Upper lobe of left lung (tissue), 6 donors: ENCODE results near the gene CAPN5. TPM values are rescaled to one million over a fixed set of nuclear protein-coding genes. Genes with fewer than 3 reads are reported as not detected.

Source experiments
- ATAC-seq, 2 donors: fragments of 200-7000 bp; cut with Tn5 transposase; one replicate each; pipeline ENCODE4 v1.9.1; 2022; ENCODE audit warnings: mild to moderate bottlenecking in 2 of 2, moderate library complexity in 2 of 2; ENCODE audit not compliant: low FRiP score in 2 of 2
- DNase-seq, 2 donors: peaks; one replicate each; pipeline ENCODE4 v3.0.0-alpha.2; 2019 to 2020
- H3K27ac ChIP-seq, 4 donors: fragments of 200-600 bp; sonication (generic); one replicate each; pipeline ENCODE4 v1.5.1; 2016 to 2019
- H3K27me3 ChIP-seq, 4 donors: fragments of 200-600 bp; sonication (generic); one replicate each; pipeline ENCODE4 v1.5.1; 2017 to 2019
- H3K36me3 ChIP-seq, 4 donors: fragments of 200-600 bp; sonication (generic); one replicate each; pipeline ENCODE4 v1.5.1; 2016 to 2019
- H3K4me1 ChIP-seq, 4 donors: fragments of 200-600 bp; sonication (generic); one replicate each; pipeline ENCODE4 v1.5.1; 2018 to 2019
- H3K4me3 ChIP-seq, 4 donors: fragments of 200-600 bp; sonication (generic); one replicate each; pipeline ENCODE4 v1.5.1; 2017 to 2019; ENCODE audit warnings: mild to moderate bottlenecking in 2 of 4, moderate library complexity in 1 of 4
- H3K9me3 ChIP-seq, 4 donors: fragments of 200-600 bp; sonication (generic); one replicate each; pipeline ENCODE4 v1.5.1; 2018 to 2019
- EP300 ChIP-seq, 4 donors: sonication (generic); formaldehyde crosslinking; IDR thresholded peaks; one replicate each; pipeline ENCODE4 v1.5.1; 2017; ENCODE audit warnings: antibody characterized with exemption in 4 of 4, control low read depth in 2 of 4
- POLR2A ChIP-seq, 4 donors: fragments of 450-650 bp; IDR thresholded peaks; one replicate each; pipeline ENCODE4 v1.5.1; 2016 to 2017; ENCODE audit warnings: antibody characterized with exemption in 4 of 4, mild to moderate bottlenecking in 2 of 4
- POLR2AphosphoS5 ChIP-seq, 2 donors: sonication (generic); formaldehyde crosslinking; IDR thresholded peaks; one replicate each; pipeline ENCODE4 v1.5.1; 2017; ENCODE audit warnings: antibody characterized with exemption in 2 of 2
- WGBS, 2 donors: methylation state at CpG; one replicate each; pipeline ENCODE4 v1.1.5; 2017 to 2018; 5-methylcytosine and 5-hydroxymethylcytosine counted together
- total RNA-seq, 6 donors: library from RNA; depleted of rRNA in 4 of 6; stranded (reverse); fragments of >200 nt in 4 of 6; gene quantifications; one replicate each; pipeline versions ENCODE4 v1.1.0 to v1.2.1, GENCODE V29; 2016 to 2021
- TF ChIP-seq, protein P1 (sequence below), 6 experiments: fragments of 450-650 bp in 4 of 6; fragments of 200-600 bp in 2 of 6; sonication (generic) in 2 of 6; IDR thresholded peaks; one replicate each; pipeline ENCODE4 v1.5.1; 2016 to 2019; ENCODE audit warnings: antibody characterized with exemption in 6 of 6
- donor health status: DM: no; HTN: no; CAD: no; lungs with moderate emphysema.
- donor health status: DM: no; HTN: yes; CAD: no; lungs with severe emphysema.

The CAPN5 gene
- total RNA-seq, 6 donors from 2014 or later: 2.6 to 8.4 (median 4.4) TPM

DNA sequence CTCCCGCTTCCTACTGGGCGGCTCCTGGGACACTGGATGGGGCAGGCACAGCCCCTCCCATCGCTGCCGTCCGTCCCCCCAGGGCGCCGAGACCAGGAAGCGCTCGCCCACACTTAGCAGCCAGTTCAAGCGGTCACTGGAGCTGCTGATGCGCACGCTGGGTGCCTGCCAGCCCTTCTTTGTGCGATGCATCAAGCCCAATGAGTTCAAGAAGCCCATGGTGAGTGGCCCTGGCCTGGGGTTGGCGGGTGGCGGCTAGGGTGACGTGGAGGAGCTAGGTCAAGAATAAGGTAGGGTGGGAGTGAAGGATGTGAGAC lies 105.9 kb downstream of the CAPN5 start:
- no peak overlapping the region for H3K27ac ChIP-seq
- WGBS, 2 donors: 80% methylated on average over 13 to 16 of the region's 16 CpGs
- H3K4me3 ChIP-seq: no peak overlapping the region
- DNase-seq: peak in 1 of 2 donors; percentile 82
- H3K27me3 ChIP-seq: no peaks in the 10 kb centered on the region
- no peak for ATAC-seq
- H3K4me1 ChIP-seq: peaks cover 0 to 4% (median 1%) of the 10 kb centered on the region in 4 donors
- H3K36me3 ChIP-seq: no peaks in the 10 kb centered on the region
- H3K9me3 ChIP-seq: no peaks in the 10 kb centered on the region
- TF ChIP-seq POLR2A (IDR thresholded peaks at IDR 0.05): no peak
- no peak for TF ChIP-seq EP300 (IDR thresholded peaks at IDR 0.05)
- TF ChIP-seq, protein P1, sequence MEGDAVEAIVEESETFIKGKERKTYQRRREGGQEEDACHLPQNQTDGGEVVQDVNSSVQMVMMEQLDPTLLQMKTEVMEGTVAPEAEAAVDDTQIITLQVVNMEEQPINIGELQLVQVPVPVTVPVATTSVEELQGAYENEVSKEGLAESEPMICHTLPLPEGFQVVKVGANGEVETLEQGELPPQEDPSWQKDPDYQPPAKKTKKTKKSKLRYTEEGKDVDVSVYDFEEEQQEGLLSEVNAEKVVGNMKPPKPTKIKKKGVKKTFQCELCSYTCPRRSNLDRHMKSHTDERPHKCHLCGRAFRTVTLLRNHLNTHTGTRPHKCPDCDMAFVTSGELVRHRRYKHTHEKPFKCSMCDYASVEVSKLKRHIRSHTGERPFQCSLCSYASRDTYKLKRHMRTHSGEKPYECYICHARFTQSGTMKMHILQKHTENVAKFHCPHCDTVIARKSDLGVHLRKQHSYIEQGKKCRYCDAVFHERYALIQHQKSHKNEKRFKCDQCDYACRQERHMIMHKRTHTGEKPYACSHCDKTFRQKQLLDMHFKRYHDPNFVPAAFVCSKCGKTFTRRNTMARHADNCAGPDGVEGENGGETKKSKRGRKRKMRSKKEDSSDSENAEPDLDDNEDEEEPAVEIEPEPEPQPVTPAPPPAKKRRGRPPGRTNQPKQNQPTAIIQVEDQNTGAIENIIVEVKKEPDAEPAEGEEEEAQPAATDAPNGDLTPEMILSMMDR (IDR thresholded peaks at IDR 0.05): no peak
- TF ChIP-seq POLR2AphosphoS5 (IDR thresholded peaks at IDR 0.05): no peak

DNA sequence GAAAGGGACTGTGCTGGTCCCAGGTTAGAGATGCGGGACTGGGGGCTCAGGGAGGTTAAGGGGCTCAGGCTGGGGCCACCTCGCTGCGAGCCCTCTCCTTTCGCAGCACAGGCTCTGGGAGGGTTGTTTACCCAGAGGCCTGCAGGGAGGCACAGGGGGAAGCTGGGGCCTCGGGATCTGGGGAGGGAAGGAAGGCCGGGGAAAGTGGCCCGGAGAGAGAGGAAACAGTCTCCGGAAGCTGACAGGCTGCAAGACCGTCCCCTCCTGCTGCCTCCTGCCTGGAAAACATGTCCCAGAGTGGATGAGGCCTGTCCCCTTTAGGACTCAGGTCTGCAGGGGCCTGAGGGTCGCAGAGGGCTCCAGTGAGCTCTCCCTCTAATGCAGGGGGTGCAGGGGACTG lies 106.7 kb downstream of the CAPN5 start:
- TF ChIP-seq POLR2A (IDR thresholded peaks at IDR 0.05): no peak
- no peak for TF ChIP-seq EP300 (IDR thresholded peaks at IDR 0.05)
- TF ChIP-seq POLR2AphosphoS5 (IDR thresholded peaks at IDR 0.05): no peak
- TF ChIP-seq, protein P1 (IDR thresholded peaks at IDR 0.05): no peak
- Histone ChIP-seq H3K4me1 (peaks cover 0 to 4% (median 1%) of the 10 kb centered on the region in 4 donors), H3K36me3 (no peaks in the 10 kb centered on the region), H3K27ac (no peak overlapping the region), H3K4me3 (no peak overlapping the region), H3K27me3 (no peaks in the 10 kb centered on the region), H3K9me3 (no peaks in the 10 kb centered on the region)
- WGBS, 2 donors: 45 to 54% methylated on average over 7 to 10 of the region's 10 CpGs
- DNase-seq (no peak), ATAC-seq (no peak)

DNA sequence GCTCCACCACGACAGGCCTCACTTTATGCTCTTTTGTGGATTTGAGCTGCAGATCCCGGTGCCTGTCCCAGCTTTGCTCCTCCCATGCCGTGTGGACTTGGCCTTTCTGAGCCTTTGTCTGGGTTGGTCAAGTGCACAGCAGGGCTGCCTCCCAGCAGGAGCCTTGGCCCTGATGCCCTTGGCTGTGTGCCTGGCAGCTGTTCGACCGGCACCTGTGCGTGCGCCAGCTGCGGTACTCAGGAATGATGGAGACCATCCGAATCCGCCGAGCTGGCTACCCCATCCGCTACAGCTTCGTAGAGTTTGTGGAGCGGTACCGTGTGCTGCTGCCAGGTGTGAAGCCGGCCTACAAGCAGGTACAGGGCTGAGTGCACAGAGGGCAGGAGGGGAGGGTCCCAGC lies 107.8 kb downstream of the CAPN5 start:
- TF ChIP-seq POLR2AphosphoS5 (IDR thresholded peaks at IDR 0.05) (no peak), POLR2A (IDR thresholded peaks at IDR 0.05) (no peak), EP300 (IDR thresholded peaks at IDR 0.05) (no peak)
- TF ChIP-seq, protein P1 (IDR thresholded peaks at IDR 0.05): no peak
- Histone ChIP-seq H3K4me1 (peaks cover 0 to 4% (median 1%) of the 10 kb centered on the region in 4 donors), H3K27ac (no peak overlapping the region), H3K36me3 (no peaks in the 10 kb centered on the region), H3K4me3 (no peak overlapping the region), H3K9me3 (no peaks in the 10 kb centered on the region), H3K27me3 (no peaks in the 10 kb centered on the region)
- 77 to 90% methylated on average over 7 to 16 of the region's 16 CpGs for WGBS, 2 donors
- ATAC-seq: no peak
- DNase-seq: peak in 1 of 2 donors; percentile 47

DNA sequence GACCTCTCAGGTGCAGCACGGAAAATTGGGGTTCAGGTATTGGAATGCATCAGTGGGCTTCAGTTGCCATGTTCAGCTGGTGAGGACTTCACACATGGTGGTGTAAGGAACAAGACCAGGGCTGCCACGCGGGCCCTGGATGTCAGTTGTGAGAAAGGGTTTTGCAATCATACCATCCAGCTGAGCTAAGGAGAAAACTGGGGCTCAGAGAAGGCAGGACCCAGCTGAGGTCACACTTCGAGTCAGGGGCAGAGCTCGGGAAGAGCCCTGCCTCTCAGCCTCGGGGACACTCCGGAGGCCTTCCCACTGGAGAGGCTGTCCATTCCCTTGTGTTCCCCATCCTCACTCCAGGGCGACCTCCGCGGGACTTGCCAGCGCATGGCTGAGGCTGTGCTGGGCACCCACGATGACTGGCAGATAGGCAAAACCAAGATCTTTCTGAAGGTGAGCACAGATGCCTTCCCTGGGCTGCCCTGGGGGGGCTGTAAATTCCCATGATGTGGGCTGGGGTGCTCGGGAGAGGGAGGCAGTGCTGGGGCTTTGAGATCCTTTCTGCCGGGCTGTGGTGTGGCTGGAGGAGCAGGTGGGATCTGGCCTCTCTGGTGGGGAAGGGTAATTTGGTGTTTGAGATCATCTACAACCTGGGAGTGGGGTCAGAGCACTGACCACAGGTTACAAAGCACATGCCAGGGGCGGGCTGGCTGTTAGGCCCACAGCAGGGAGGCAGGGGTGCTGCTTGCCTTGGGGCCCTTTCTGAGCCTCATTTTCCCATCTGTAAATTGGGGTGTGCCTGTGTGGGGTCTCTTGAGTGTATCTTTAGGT lies 108.5 kb downstream of the CAPN5 start:
- peak overlapping the region in 3 of 4 donors; percentile 30 to 71 (median 46) for H3K27ac ChIP-seq
- WGBS, 2 donors: 78 to 83% methylated on average over 3 to 15 of the region's 15 CpGs
- ATAC-seq: peak in 1 of 2 donors; percentile 64
- peak; percentile 31 to 66 for DNase-seq
- TF ChIP-seq POLR2A (IDR thresholded peaks at IDR 0.05) (peak in 1 of 4 donors; percentile 41), POLR2AphosphoS5 (IDR thresholded peaks at IDR 0.05) (no peak)
- peak overlapping the region in 2 of 4 donors; percentile 20 to 23 for H3K4me3 ChIP-seq
- no peaks in the 10 kb centered on the region for H3K36me3 ChIP-seq
- H3K27me3 ChIP-seq: no peaks in the 10 kb centered on the region
- H3K4me1 ChIP-seq: peaks cover 0 to 4% (median 1%) of the 10 kb centered on the region in 4 donors
- no peaks in the 10 kb centered on the region for H3K9me3 ChIP-seq

Other genes with a start within 250 kb of the CAPN5 start
- 10 to 100 TPM; 10.5 to 46.7 (median 17.1) TPM for gene ACER3, start 206.1 kb upstream of the CAPN5 start, total RNA-seq
- gene B3GNT6, start 32.6 kb upstream of the CAPN5 start, total RNA-seq: under 1 TPM in 2 of 6 donors, not detected in 4; 0.10 to 0.61 TPM
- 1 to 10 TPM in 1 of 6 donors, under 1 TPM in 1, not detected in 4; 0.77 to 5.2 TPM for gene OMP, start 35.9 kb downstream of the CAPN5 start, total RNA-seq
- gene MYO7A, start 61.3 kb downstream of the CAPN5 start, total RNA-seq: 10 to 100 TPM in 1 of 6 donors, 1 to 10 TPM in 5; 2.4 to 27.2 (median 6.2) TPM
- not detected for gene GDPD4, start 234.7 kb downstream of the CAPN5 start, total RNA-seq